Measurements from ENCODE around the gene IGHMBP2.

Gene IGHMBP2

GRCh38 chr11:68908273-68908672, 4.6 kb downstream of the IGHMBP2 start:
- DNase-seq (ENCODE audit: low spot score): no peak
- TF ChIP-seq, protein P1, sequence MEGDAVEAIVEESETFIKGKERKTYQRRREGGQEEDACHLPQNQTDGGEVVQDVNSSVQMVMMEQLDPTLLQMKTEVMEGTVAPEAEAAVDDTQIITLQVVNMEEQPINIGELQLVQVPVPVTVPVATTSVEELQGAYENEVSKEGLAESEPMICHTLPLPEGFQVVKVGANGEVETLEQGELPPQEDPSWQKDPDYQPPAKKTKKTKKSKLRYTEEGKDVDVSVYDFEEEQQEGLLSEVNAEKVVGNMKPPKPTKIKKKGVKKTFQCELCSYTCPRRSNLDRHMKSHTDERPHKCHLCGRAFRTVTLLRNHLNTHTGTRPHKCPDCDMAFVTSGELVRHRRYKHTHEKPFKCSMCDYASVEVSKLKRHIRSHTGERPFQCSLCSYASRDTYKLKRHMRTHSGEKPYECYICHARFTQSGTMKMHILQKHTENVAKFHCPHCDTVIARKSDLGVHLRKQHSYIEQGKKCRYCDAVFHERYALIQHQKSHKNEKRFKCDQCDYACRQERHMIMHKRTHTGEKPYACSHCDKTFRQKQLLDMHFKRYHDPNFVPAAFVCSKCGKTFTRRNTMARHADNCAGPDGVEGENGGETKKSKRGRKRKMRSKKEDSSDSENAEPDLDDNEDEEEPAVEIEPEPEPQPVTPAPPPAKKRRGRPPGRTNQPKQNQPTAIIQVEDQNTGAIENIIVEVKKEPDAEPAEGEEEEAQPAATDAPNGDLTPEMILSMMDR (IDR thresholded peaks at IDR 0.05; ENCODE audit: extremely low read depth, missing control alignments): no peak

- DNase-seq (ENCODE audit: low spot score): no peak
- TF ChIP-seq, protein P1 (IDR thresholded peaks at IDR 0.05; ENCODE audit: extremely low read depth, missing control alignments): no peak
These were observed 7.3 kb downstream of the IGHMBP2 start for GRCh38 chr11:68910965-68911364.

GRCh38 chr11:68911731-68912130, 8.0 kb downstream of the IGHMBP2 start:
- TF ChIP-seq, protein P1 (IDR thresholded peaks at IDR 0.05; ENCODE audit: extremely low read depth, missing control alignments): no peak
- DNase-seq (ENCODE audit: low spot score): no peak

DNA sequence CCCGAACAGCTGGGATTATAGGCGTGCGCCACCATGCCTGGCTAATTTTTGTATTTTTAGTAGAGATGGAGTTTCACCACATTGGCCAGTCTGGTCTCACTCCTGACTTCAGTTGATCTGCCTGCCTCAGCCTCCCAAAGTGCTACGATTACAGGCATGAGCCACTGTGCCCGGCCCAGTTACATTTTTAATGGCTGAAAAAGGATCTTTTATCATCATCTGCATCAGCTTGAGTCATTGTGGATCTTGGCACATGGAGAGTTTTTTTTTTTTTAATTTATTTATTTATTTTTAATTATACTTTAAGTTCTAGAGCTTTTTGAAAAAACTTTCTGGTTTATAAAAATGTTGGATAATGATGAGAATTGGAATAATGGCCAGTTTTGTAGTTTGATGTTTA, 8.6 kb downstream of the IGHMBP2 start:
- TF ChIP-seq, protein P1 (IDR thresholded peaks at IDR 0.05; ENCODE audit: extremely low read depth, missing control alignments): no peak
- DNase-seq (ENCODE audit: low spot score): no peak

DNA sequence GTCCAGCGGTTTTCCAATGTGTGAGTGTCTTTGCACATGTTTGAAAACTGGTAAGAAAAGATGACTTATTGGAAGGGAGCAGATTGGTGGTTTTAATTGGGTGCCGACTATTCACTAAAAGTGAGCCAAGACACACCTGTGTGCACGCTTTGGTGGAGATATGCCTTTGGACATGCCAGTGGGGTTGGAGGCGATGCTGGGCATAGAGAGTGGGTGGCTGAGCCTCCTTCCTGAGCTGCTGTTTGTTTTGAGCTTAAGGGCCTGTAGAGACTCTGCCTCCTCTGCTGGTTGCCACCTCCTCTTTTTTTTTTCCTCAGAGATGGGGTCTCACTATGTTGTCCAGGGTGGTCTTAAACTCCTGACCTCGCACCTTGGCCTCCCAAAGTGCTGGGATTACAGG, 9.5 kb downstream of the IGHMBP2 start:
- no peak for DNase-seq (ENCODE audit: low spot score)
- TF ChIP-seq, protein P1 (IDR thresholded peaks at IDR 0.05; ENCODE audit: extremely low read depth, missing control alignments): no peak

DNA sequence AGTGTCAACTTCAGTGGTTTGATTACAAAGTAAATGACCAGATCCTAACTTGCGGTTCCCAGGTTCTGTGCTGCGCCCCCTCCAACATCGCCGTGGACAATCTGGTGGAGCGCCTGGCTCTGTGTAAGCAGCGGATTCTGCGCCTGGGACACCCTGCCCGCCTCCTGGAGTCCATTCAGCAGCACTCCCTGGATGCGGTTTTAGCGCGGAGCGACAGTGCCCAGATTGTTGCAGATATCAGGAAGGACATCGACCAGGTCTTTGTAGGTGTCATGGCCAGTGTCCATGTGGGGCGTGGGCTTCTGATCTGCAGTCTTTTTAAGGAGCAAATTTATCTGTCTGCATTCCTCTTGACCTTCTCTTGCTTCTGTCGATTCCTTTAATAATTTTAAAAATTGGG, 11.1 kb downstream of the IGHMBP2 start:
- TF ChIP-seq, protein P1 (IDR thresholded peaks at IDR 0.05; ENCODE audit: extremely low read depth, missing control alignments): no peak
- no peak for DNase-seq (ENCODE audit: low spot score)

DNA sequence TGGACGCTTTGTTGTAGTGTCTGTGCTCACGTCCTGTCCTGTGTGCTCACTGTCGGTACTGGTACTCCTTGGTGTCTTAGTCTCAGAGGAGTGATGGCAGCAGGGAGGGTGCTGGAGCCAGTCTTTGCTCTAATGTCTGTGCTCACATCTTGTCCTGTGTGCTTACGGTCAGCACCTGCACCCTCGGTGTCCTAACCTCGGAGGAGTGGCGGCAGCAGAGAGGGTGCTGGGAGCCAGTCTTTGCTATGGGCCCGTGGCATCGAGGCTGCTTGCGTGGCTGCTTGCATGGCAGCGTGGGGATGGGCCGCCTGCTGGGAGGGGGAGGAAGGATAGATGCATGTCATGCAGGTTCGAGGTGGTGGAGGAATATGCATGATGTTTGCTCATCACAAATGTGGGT, 12.7 kb downstream of the IGHMBP2 start:
- DNase-seq (ENCODE audit: low spot score): no peak
- TF ChIP-seq, protein P1 (IDR thresholded peaks at IDR 0.05; ENCODE audit: extremely low read depth, missing control alignments): no peak

Data from GM20000 (cell line).